Choroid plexus epithelial cell (primary cell): ENCODE data around the gene C10orf95.
A peak's percentile ranks its signal among the peaks of the same experiment; 100 is the strongest.

ENCODE experiments used
- DNase-seq: peaks from one replicate; pipeline ENCODE4 v3.0.0-alpha.2; 2010; ENCODE audit warnings: low read depth
- H3K4me3 ChIP-seq: 2 replicates; pipeline ENCODE4 v1.5.1; 2011; ENCODE audit warnings: low read depth, mild to moderate bottlenecking, control low read depth, low read length, moderate library complexity
- CTCF ChIP-seq: conservative IDR thresholded peaks from 2 replicates; pipeline ENCODE4 v1.5.1; 2011; ENCODE audit warnings: low read depth, mild to moderate bottlenecking, control low read depth, inconsistent platforms, low read length, moderate library complexity

Gene C10orf95

DNA sequence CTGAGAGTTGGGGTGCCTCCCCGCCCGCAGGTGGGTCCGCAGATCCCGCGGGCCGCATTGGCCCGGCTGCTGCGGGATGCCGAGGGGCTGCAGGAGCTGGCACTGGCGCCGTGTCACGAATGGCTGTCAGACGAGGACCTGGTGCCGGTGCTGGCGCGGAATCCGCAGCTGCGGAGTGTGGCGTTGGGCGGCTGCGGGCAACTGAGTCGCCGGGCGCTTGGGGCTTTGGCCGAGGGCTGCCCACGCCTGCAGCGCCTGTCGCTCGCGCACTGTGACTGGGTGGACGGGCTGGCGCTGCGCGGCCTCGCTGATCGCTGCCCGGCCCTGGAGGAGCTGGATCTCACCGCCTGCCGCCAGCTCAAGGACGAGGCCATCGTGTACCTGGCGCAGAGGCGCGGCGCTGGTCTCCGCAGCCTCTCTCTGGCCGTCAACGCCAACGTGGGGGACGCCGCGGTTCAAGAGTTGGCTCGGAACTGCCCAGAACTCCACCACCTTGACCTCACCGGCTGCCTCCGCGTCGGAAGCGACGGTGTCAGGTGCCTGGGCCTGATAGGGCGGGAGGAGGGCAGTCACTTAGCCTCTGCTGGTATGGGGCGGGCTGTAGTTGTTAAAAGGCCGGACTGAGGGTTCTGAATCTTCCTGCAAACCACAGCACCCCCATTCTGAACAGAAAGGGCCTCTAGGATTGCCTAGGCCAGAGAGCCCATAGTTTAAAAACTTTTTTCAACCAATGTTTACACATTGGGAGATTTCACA is 29.4 kb downstream of the C10orf95 start:
- no peak for TF ChIP-seq CTCF
- H3K4me3 ChIP-seq = peak overlapping the region; percentile 86
- peak; percentile 24 for DNase-seq

- no peak for TF ChIP-seq CTCF
- H3K4me3 ChIP-seq = peak overlapping the region; percentile 86
- no peak for DNase-seq
Observed at GRCh38 chr10:102421507-102421756, 29.9 kb downstream of the C10orf95 start.

DNA sequence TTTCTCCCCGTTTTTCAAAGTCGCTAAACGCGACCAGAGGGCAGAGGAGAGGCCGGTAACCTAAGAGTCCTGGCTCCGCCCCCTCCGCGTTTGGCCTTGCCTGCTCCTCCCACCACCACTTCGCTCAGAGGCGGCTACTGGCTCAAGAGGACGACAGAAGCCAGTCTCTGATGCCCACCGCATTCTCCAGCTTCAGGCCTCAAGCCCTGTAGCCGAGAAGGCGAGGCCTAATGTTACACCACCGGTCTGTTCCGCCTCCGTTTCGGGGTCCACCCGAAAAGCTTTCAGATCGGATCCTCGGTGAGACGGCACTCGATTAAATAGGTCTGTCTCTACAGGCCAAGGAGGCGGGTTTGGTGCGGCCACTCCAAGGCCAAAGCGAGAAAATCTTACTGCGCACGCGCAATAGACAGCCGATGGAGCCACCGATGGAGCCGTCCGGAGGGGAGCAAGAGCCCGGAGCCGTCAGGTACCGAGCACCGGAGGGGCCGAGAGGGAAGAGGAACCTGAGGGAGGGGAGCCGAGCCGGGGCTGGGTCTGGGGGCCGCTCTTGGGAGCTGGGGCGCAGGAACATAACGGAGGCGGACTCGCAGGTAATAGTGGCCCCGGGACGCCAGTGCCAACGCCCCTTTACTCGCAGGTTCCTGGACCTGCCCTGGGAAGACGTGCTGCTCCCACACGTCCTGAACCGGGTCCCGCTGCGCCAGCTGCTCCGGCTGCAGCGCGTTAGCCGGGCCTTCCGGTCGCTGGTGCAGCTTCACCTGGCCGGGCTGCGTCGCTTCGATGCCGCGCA is 30.4 kb downstream of the C10orf95 start, which contains the start of gene FBXL15:
Gene FBXL15 (plus strand): TSS at position 123 of the 793 bp plus-strand sequence. CDS start 294 bp downstream, at position 417.
- TF ChIP-seq CTCF = no peak

DNA sequence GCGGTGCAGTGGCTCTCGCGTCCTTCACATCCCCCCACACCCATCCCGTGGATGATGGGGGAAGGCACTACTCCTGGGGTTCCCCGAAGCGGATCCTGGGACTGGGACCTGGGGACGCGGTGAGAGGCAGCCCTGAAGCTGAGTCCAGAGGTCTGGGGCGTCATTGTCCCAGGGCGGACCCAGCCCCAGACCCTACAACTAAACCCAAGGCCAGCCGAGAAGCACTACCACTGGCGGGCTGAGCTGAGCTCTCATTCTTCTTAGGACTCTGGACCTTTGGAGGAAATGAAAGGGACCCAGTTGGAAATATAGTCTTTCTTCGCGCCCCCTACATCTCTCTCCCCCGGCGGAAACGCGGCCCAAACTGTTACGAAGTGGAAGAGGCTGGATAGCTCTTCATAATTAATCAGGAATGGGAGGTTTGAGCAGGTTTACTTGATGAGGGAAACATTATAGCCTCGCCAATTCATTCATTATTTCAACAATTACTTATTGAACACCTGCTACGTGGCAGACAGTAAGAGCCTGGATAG is 31.1 kb downstream of the C10orf95 start:
- peak overlapping the region; percentile 86 for H3K4me3 ChIP-seq
- TF ChIP-seq CTCF = no peak
- no peak for DNase-seq

More for the DNA sequence above, 30.4 kb downstream of the C10orf95 start, which contains the start of gene FBXL15:
- peak; percentile 97 for DNase-seq
- H3K4me3 ChIP-seq = peak within 1 kb of the TSS; percentile 86

GRCh38 chr10:102419269-102420180 is 31.8 kb downstream of the C10orf95 start:
- TF ChIP-seq CTCF = no peak
- H3K4me3 ChIP-seq = peak overlapping the region; percentile 86
- DNase-seq = no peak

GRCh38 chr10:102418622-102419268 is 32.6 kb downstream of the C10orf95 start, which contains the start of gene PSD:
Gene PSD (minus strand): TSS chr10:102418785. CDS start chr10:102417038, 1,747 bp downstream.
- DNase-seq = no peak
- no peak for TF ChIP-seq CTCF
- peak within 1 kb of the TSS; percentile 42 for H3K4me3 ChIP-seq
